Measurements from ENCODE around the gene LINC01488.

The LINC01488 gene

DNA sequence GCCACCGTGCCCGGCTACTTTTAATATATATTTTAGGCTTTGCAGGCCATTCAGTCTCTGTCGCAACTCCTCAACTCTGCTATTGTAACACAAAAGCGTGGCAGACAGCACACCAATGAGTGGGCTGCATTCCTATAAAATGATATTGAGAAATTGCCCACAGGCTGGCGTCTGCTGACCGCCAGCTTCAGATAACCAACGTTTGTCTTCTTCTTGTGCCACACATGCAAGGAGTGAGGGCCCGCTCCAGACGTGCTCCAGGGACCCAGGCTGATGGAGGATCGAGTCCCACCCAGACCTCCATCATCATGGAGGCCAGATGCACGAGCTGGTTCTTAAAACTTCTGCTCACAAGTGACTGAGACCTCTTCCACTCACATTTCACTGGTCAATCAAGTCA is 35.4 kb upstream of the LINC01488 start:
- H3K27ac ChIP-seq = no peak overlapping the region
- TF ChIP-seq, protein P1, sequence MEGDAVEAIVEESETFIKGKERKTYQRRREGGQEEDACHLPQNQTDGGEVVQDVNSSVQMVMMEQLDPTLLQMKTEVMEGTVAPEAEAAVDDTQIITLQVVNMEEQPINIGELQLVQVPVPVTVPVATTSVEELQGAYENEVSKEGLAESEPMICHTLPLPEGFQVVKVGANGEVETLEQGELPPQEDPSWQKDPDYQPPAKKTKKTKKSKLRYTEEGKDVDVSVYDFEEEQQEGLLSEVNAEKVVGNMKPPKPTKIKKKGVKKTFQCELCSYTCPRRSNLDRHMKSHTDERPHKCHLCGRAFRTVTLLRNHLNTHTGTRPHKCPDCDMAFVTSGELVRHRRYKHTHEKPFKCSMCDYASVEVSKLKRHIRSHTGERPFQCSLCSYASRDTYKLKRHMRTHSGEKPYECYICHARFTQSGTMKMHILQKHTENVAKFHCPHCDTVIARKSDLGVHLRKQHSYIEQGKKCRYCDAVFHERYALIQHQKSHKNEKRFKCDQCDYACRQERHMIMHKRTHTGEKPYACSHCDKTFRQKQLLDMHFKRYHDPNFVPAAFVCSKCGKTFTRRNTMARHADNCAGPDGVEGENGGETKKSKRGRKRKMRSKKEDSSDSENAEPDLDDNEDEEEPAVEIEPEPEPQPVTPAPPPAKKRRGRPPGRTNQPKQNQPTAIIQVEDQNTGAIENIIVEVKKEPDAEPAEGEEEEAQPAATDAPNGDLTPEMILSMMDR (conservative IDR thresholded peaks at IDR 0.05) = no peak
- no peak for TF ChIP-seq ZFX (IDR thresholded peaks at IDR 0.05)

DNA sequence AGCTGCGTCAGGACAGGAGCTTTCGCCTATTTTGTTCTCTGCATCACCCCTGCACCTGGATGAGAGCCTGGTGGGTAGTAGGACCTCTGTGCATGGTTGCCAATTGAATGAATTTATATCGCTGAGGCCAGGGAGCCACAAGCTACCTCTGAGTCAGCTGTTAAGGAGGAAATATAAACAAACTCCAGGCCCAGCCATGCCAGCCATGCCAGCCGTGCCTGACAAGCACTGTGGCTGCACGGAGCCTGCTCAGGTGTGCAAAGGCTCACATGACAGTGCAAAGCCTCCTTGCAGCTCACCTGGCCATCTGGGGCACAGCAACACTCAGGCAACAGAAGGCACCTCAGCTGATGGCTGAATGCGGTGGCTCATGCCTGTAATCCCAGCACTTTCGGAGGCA is 33.7 kb upstream of the LINC01488 start:
- TF ChIP-seq, protein P1 (conservative IDR thresholded peaks at IDR 0.05) = no peak
- no peak for TF ChIP-seq ZFX (IDR thresholded peaks at IDR 0.05)
- no peak overlapping the region for H3K27ac ChIP-seq

DNA sequence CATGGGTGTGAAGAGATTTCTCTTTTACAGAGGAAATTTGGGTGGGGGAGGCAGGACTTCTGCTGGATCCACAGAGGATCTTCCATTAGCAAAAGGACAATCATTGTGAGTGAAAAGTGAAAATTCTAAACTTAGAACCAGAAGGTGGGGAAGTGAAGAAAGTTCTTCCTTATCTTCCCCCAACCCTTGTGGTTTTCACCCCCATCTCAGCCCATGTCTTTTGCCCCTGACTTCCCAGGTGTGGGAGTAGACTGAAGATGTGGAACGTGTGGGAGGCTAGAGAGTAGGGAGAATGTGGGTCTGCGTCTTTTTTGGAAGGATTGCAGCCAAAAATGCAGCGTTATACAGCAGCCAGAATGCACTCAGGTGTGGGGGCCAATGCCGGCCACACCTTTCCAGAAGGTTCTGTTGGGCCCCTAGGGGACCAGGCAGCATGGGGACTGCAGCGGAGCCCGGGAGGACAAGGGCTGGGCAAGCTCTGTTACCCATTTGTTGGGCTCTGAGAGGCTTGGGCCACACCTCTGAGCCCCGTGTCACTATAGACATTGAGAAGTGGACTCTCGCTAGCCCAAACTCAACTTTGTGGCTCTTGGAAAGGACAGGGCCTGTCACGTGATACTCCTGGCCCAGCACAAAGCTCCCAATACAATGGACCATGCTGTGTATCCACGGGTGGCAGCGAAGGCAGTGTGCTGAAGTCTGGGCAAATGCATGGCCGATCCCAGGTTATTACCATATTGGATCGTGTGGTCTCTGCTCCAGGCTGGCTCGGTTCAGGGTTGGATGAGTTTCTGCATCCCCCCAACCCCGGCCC is 32.8 kb upstream of the LINC01488 start:
- no peak overlapping the region for H3K27ac ChIP-seq
- TF ChIP-seq, protein P1 (conservative IDR thresholded peaks at IDR 0.05) = no peak
- no peak for TF ChIP-seq ZFX (IDR thresholded peaks at IDR 0.05)

DNA sequence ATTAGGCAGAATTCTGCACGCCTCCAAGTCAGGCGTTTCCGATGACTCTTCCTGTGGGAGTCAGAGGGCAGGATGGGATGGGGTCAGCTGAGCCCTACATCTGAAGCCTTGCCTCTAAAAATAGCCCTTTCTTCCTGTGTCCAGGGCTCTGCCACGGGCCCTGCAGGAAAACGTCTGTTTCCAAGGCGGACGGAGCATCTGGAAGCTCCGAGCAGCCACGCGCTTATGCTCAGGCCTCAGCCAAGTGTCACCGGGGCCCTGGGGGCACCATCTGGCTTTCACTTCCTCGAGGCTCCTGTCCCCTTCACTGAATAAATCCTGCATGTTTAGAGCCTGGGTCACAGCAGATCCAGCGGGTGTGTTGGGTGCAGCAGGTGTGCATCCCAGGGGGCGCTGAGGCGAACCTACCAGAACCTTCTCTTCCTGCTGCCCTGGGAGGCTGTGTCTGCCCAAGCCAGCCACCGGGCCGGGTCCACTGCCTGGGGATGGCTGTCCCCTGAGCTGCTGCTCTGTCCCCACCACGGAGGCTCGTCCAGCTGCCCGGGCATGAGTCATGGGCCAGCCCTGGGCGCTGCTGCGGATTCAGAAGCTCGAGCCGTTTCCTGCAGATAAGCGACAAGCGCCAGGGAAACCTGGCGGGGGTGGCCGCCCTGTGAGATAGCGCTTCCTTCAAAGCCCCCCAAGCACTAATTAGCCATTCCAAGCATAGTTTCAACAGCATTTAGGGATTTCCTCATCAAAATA is 32.0 kb upstream of the LINC01488 start:
- H3K27ac ChIP-seq = no peak overlapping the region
- TF ChIP-seq ZFX (IDR thresholded peaks at IDR 0.05) = no peak
- TF ChIP-seq, protein P1 (conservative IDR thresholded peaks at IDR 0.05) = no peak

DNA sequence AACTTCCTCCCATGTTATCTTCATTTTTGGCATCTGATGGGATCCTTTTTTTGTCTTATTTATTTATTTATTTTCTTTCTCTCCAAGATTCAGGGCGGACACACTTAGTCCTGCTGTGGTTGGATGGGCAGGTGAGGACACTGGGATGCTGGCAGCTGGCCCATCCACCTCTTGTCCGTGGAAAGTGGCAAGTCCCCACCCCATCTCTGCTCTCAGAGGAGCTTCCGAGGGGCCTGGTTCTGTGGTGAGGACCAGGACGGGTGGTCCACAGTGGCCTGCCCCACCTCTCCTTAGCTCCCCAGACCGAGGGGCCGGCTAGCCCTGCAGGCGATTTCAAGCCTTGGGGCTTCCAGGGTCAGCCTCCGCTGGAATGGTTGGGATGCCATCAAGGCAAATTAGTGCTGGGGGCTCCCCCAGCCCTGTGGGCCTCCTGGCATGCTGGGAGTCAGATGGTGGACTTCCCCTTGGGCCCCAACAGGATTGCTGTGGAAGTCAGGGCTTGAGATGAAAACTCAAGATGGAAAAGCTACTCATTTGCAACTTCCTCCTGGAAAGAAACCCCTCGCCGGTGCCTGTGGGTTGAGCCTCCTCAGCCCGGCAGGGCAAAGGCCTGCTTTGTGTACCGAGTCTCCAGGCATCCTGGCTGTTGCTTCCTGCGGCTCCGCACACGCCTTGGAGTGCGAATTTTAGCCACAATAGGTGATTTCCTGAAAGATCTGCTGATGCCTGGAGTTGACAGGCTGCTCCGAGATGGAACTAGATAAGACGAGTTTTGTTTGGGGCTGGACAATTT is 31.2 kb upstream of the LINC01488 start:
- no peak for TF ChIP-seq ZFX (IDR thresholded peaks at IDR 0.05)
- TF ChIP-seq, protein P1 (conservative IDR thresholded peaks at IDR 0.05) = no peak
- H3K27ac ChIP-seq = no peak overlapping the region

DNA sequence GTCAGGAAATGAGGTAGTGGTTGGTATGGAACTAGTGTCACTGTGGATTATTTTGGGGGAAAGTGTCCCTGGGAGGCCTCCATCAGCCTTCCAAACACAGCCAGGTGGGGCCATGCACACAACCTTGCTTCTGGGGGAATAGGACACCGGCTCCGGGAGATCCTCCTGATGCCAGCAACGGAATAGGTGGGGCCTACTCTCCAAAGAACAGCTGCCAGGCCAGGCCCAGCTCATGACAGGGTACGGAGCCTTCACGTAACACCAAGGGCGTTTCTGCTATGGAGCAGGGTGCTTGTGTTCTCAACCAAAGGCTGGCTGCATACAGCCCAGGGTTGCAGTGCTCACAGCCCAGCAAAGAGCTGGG is 30.6 kb upstream of the LINC01488 start:
- TF ChIP-seq, protein P1 (conservative IDR thresholded peaks at IDR 0.05) = no peak
- no peak for TF ChIP-seq ZFX (IDR thresholded peaks at IDR 0.05)
- H3K27ac ChIP-seq = no peak overlapping the region
